Endothelial cell of umbilical vein (primary cell): Measurements from ENCODE around the gene GPANK1. TPM values are rescaled to one million over a fixed set of nuclear protein-coding genes. Genes with fewer than 3 reads are reported as not detected.

Source experiments
- BruUV-seq: library from RNA; stranded (reverse); fragments of 400-500 nt; replicated peaks from 2 replicates; lab custom pipeline; 2021; lab: Mats Ljungman, UMichigan
- CTCF ChIA-PET: fragments of 300-600, 350-600 bp; sonication (Branson Sonifier 250); formaldehyde crosslinking; loops from one replicate; lab custom pipeline; 2021; ENCODE audit warnings: antibody characterized with exemption, inconsistent platforms; lab: Charles Lee
- POLR2A ChIA-PET: fragments of 300-600, 350-600 bp; sonication (Branson Sonifier 250); formaldehyde crosslinking; loops from one replicate; lab custom pipeline; 2021; ENCODE audit warnings: antibody characterized with exemption, inconsistent platforms; lab: Charles Lee
- DNase-seq: peaks from one replicate; pipeline ENCODE4 v3.0.0-alpha.2; 2011; ENCODE audit warnings: low read depth, low spot score
- FAIRE-seq: peaks from 2 replicates; lab custom pipeline; 2011; peaks lifted over from hg19 to GRCh38; lab: Jason Lieb, UNC
- H2AFZ ChIP-seq: 2 replicates; pipeline ENCODE4 v1.6.0; 2012; ENCODE audit warnings: low read depth, low read length, control low read depth, inconsistent platforms
- H3K27ac ChIP-seq: 2 replicates; pipeline ENCODE4 v1.5.1; 2011; ENCODE audit warnings: low read depth, mild to moderate bottlenecking, control low read depth, low read length, moderate library complexity; ENCODE audit not compliant: insufficient read depth
- H3K27me3 ChIP-seq, 2 experiments: 2 replicates each; pipeline versions ENCODE4 v1.6.0 to v1.6.1; 2011; ENCODE audit warnings: low read length in 2 of 2, mixed read lengths in 1 of 2; ENCODE audit not compliant: control insufficient read depth in 2 of 2, insufficient read depth in 2 of 2
- H3K36me3 ChIP-seq, 2 experiments: 2 replicates in 1 of 2; 3 replicates in 1 of 2; pipeline ENCODE4 v1.5.1; 2011; ENCODE audit warnings: low read length in 2 of 2, mild to moderate bottlenecking in 1 of 2, moderate library complexity in 1 of 2; ENCODE audit not compliant: control insufficient read depth in 2 of 2, insufficient read depth in 2 of 2; ENCODE audit errors: extremely low read depth in 1 of 2
- H3K4me1 ChIP-seq: 3 replicates; pipeline ENCODE4 v1.5.1; 2011; ENCODE audit warnings: mild to moderate bottlenecking, low read length; ENCODE audit not compliant: control insufficient read depth, insufficient read depth; ENCODE audit errors: extremely low read depth
- H3K4me2 ChIP-seq: 2 replicates; pipeline ENCODE4 v1.6.1; 2011; ENCODE audit warnings: low read length, control low read depth, mixed read lengths; ENCODE audit not compliant: insufficient read depth
- H3K4me3 ChIP-seq, 3 experiments: fragments of 200-600 bp in 1 of 3; sonication (generic), shearing (Covaris generic) in 1 of 3; replicated peaks in 1 of 3; 2 replicates each; pipeline ENCODE4 v1.5.1; 2011 to 2016; ENCODE audit warnings: control low read depth in 3 of 3, low read length in 3 of 3, mild to moderate bottlenecking in 2 of 3, inconsistent platforms in 1 of 3, low read depth in 1 of 3, moderate library complexity in 1 of 3; ENCODE audit not compliant: insufficient read depth in 1 of 3
- H3K79me2 ChIP-seq: 2 replicates; pipeline ENCODE4 v1.6.0; 2012; ENCODE audit warnings: low read length, inconsistent platforms; ENCODE audit not compliant: control insufficient read depth, insufficient read depth
- H3K9ac ChIP-seq: replicated peaks from 2 replicates; pipeline ENCODE3; 2011; ENCODE audit warnings: low read length, control low read depth; ENCODE audit not compliant: insufficient read depth; ENCODE audit errors: extremely low read depth
- H3K9me1 ChIP-seq: replicated peaks from 3 replicates; pipeline ENCODE4 v1.6.0; 2011; ENCODE audit warnings: mild to moderate bottlenecking, low read length; ENCODE audit not compliant: control insufficient read depth, insufficient read depth; ENCODE audit errors: extremely low read depth
- H3K9me3 ChIP-seq: replicated peaks from 2 replicates; pipeline ENCODE4 v1.5.1; 2012; ENCODE audit warnings: low read length, inconsistent platforms; ENCODE audit not compliant: control insufficient read depth, insufficient read depth
- H4K20me1 ChIP-seq: replicated peaks from 2 replicates; pipeline ENCODE3; 2011; ENCODE audit warnings: mild to moderate bottlenecking, low read length; ENCODE audit not compliant: control insufficient read depth, insufficient read depth; ENCODE audit errors: extremely low read depth
- FOS ChIP-seq: IDR thresholded peaks from 2 replicates; pipeline ENCODE4 v1.6.1; 2011; ENCODE audit warnings: mild to moderate bottlenecking, low read length, moderate library complexity, borderline replicate concordance; ENCODE audit not compliant: insufficient read depth
- GATA2 ChIP-seq: IDR thresholded peaks from 2 replicates; pipeline ENCODE4 v1.7.0; 2011; ENCODE audit warnings: low read depth, mild to moderate bottlenecking, moderate library complexity, mixed read lengths, low read length; ENCODE audit not compliant: insufficient read length, insufficient read depth
- JUN ChIP-seq: IDR thresholded peaks from 2 replicates; pipeline ENCODE4 v1.6.1; 2011; ENCODE audit warnings: borderline replicate concordance, low read depth; ENCODE audit not compliant: insufficient read length, insufficient read depth
- POLR2AphosphoS5 ChIP-seq: IDR thresholded peaks from 2 replicates; pipeline ENCODE4 v1.6.1; 2012; ENCODE audit warnings: low read depth, mild to moderate bottlenecking, control low read depth, low read length, moderate library complexity; ENCODE audit not compliant: insufficient read depth
- dilution Hi-C: fragments of 300-500 bp; cut with MboI; formaldehyde crosslinking; loops from one replicate; pipeline ENCODE4 v1.15.0; 2019; ENCODE audit warnings: low sequenced_read_pairs; ENCODE audit not compliant: extremely low pct_ligation_motif_present
- intact Hi-C: fragments of 100-400 bp; cut with micrococcal nuclease; formaldehyde crosslinking; loops from one replicate; pipeline ENCODE4 v1.10.0; 2022
- polyA plus RNA-seq, 4 experiments: library from polyadenylated mRNA; depleted of rRNA in 3 of 4; stranded (reverse) in 3 of 4; unstranded in 1 of 4; fragments of >200 nt; gene quantifications; 2 replicates each; pipeline versions ENCODE4 v1.2.1 to v1.2.3, GENCODE V29; 2011 to 2012; ENCODE audit warnings: missing spikeins in 1 of 4
- total RNA-seq: library from RNA; stranded (reverse); gene quantifications from 2 replicates; pipeline ENCODE4 v1.2.3, GENCODE V29; 2021

Gene GPANK1
- total and polyA plus RNA-seq, 2 donors (not counting 3 experiments of a cell fraction or from before 2014, with no cell fraction given) = 12.6 to 17.5 TPM

DNA sequence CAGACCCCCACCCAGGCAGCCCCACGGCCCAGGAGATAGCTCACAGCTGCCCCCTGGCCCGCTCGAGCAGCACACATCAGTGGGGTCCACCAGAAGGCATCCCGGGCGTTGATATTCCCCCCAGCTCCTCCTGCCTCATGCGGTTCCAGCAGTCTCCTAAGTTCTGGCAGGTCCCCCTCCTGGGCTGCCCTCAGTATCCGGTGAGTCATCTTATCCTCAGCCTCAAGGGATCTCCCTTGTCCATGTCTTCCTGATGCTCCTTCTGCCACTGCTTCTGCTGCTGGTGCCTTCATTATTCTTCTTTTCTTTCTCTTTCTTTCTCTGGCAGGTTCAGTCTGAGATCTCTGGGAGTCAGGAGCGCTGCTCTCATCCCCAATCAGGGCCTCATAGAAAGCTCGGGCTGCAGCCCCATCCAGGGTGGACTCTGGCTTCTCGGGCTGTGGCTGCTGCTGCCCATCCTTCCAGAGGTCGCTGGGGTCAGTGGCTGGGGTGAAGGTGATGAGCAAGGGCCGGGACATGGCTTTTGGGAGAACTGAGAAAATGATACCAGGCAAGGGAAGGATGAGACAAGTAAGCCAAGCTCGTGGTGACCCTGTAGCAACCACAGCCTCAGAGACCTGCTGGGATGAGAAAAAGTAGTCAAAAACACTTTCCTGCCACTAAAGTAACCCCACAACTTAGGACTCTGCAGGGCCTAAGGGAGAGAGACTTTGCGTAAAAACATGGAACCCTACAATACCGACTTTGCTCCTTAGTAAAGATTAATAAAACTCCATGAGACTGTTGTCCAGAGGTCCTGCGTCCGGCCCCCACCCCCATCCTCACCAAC lies 622 bp downstream of the GPANK1 start:
- Histone ChIP-seq H3K27ac (peak overlapping the region; percentile 77), H3K79me2 (peaks cover 43% of the 10 kb centered on the region), H3K4me3 (peak overlapping the region; percentile 70 to 94 (median 72)), H3K9me1 (no peaks in the 10 kb centered on the region), H2AFZ (peak overlapping the region; percentile 23), H3K36me3 (peaks cover 14 to 18% of the 10 kb centered on the region in 2 experiments), H3K4me2 (peak overlapping the region; percentile 86), H3K4me1 (peaks cover 37% of the 10 kb centered on the region), H3K9me3 (no peaks in the 10 kb centered on the region), H4K20me1 (no peaks in the 10 kb centered on the region), H3K27me3 (no peaks in the 10 kb centered on the region), H3K9ac (peak overlapping the region; percentile 79)
- FAIRE-seq (peak; percentile 80), DNase-seq (peak; percentile 51)
- TSS peak; percentile 18 for BruUV-seq
- peak; percentile 68 for TF ChIP-seq JUN
- TF ChIP-seq GATA2 = no peak
- no peak for TF ChIP-seq POLR2AphosphoS5
- peak; percentile 60 for TF ChIP-seq FOS
- ChIA-PET CTCF (interaction anchor here (0.8 to 5.7 kb wide), 10 partner anchors 9 to 143 kb away, joined by 3 to 38 read pairs (median 3); partner anchors contain the start of genes APOM, ATP6V1G2, BAG6 and LSM2), POLR2A (interaction anchor here (0.8 to 1.3 kb wide), 8 partner anchors 11 to 163 kb away, joined by 3 to 5 read pairs (median 4); partner anchors contain the start of genes ABHD16A, BAG6, HSPA1B and LSM2)
- dilution Hi-C loops = no loop called here
- intact Hi-C loops = loop anchor here (5.0 to 10.0 kb wide), 2 partner anchors 172 to 531 kb away; partner anchors contain the start of genes GPSM3 and PBX2
